LoVo (cell line): ENCODE data around the gene ACD.

Experiments used
- DNase-seq: peaks from one replicate; pipeline ENCODE4 v3.0.0-alpha.2; 2016; ENCODE audit warnings: low spot score

Gene ACD

DNA sequence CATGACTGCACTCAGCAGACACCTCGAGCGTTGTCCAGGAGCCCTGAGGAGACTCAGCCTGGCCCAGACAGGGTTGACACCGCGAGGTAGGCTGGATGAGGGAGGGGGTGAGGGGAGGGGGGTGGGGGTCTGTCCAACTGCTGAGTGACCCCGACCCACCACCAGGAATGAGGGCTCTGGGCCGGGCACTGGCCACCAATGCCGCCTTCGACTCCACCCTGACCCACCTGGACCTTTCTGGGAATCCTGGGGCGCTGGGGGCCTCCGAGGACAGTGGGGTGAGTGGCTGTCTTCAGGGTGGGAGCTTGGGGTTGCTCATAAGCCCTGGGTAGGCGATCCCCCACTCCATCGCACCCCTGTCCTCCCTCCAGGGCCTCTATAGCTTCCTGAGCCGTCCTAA, 12.4 kb downstream of the ACD start:
- DNase-seq = no peak

GRCh38 chr16:67647111-67647651, 12.9 kb downstream of the ACD start:
- no peak for DNase-seq

GRCh38 chr16:67645397-67646121, 14.5 kb downstream of the ACD start:
- DNase-seq = no peak

DNA sequence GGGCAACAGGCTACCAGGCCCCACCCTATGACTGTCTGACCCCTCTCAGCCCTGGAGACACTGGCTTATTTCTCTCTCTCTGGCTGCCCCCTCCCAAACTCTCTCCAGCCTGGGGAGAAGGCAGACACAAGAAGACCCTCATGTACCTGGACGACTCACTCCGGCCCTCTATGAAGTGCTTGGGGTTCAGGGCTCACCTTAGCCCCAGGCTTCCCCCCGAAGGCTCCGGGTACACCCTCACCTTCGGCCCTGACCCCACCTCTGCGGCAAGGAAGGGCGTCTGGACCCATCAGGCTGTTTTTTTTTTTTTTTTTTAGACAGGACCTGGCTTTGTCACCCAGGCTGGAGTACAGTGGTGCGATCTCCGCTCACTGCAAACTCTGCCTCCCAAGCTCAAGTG, 16.0 kb downstream of the ACD start:
- DNase-seq = no peak

- no peak for DNase-seq
These were observed 18.0 kb downstream of the ACD start for GRCh38 chr16:67641779-67642708.

DNA sequence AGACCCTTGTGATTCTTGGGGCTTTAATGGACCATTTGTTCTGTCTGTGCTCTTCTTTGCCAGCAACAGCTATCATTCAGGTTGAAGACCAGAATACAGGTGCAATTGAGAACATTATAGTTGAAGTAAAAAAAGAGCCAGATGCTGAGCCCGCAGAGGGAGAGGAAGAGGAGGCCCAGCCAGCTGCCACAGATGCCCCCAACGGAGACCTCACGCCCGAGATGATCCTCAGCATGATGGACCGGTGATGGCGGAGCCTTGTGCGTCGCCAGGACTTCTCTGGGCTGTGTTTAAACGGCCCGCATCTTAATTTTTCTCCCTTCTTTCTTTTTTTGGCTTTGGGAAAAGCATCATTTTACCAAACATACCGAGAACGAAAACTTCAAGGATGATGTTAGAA, 22.4 kb downstream of the ACD start:
- no peak for DNase-seq

GRCh38 chr16:67636713-67637112, 23.3 kb downstream of the ACD start:
- DNase-seq = no peak

GRCh38 chr16:67632415-67633172, 27.5 kb downstream of the ACD start:
- no peak for DNase-seq

- DNase-seq = no peak
These were observed 31.8 kb downstream of the ACD start for GRCh38 chr16:67628216-67628615.

DNA sequence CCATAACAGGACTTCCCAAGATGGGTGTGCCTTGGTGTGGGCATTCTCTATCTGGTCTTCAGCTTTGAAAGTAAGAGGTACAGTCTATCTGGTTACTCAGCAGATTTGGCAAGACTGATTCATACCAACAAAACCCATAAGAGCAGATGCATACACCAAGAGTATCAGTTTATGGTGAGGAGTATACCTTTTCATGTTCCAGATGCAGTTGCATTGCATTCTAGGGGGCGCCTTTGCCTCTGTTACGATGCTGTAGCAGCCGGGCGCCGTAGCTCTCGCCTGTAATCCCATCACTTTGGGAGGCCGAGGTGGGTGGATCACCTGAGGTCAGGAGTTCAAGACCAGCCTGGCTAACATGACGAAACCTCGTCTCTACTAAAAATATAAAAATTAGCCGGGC, 46.3 kb downstream of the ACD start:
- DNase-seq = no peak

GRCh38 chr16:67608364-67608763, 51.7 kb downstream of the ACD start:
- DNase-seq = no peak
